GM10266 (cell line): ENCODE measurements around the gene STXBP4.
"Not testable (repeated sequence)": the region's sequence is repeated elsewhere in the genome, so short reads cannot be mapped to it uniquely, and the experiment has no call there.

Experiments used
- DNase-seq: peaks from one replicate; pipeline ENCODE4 v3.0.0; 2012; ENCODE audit errors: extremely low spot score
- CTCF ChIP-seq: IDR thresholded peaks from 2 replicates; pipeline ENCODE4 v1.5.1; 2012; ENCODE audit warnings: mild to moderate bottlenecking, low read depth; ENCODE audit not compliant: control insufficient read depth, insufficient read depth; ENCODE audit errors: missing control alignments

The STXBP4 gene

GRCh38 chr17:55062921-55063320, 94.4 kb downstream of the STXBP4 start:
- TF ChIP-seq CTCF = no peak
- no peak for DNase-seq

GRCh38 chr17:55063885-55064874, 95.6 kb downstream of the STXBP4 start:
- no peak for TF ChIP-seq CTCF
- no peak for DNase-seq

GRCh38 chr17:55067697-55068439, 99.3 kb downstream of the STXBP4 start:
- TF ChIP-seq CTCF = no peak
- DNase-seq = no peak

- no peak for DNase-seq
- no peak for TF ChIP-seq CTCF
Observed at GRCh38 chr17:55068862-55069811, 100.6 kb downstream of the STXBP4 start.

- no peak for TF ChIP-seq CTCF
- no peak for DNase-seq
Observed at GRCh38 chr17:55069983-55070529, 101.5 kb downstream of the STXBP4 start.

GRCh38 chr17:55072898-55073297, 104.3 kb downstream of the STXBP4 start:
- DNase-seq = peak; percentile 3
- no peak for TF ChIP-seq CTCF

- not testable (repeated sequence) for DNase-seq
Observed at GRCh38 chr17:55073467-55073866, 104.9 kb downstream of the STXBP4 start.
